Lower leg skin (tissue), 3 donors: ENCODE measurements around the gene SLC7A4.
"Not testable (repeated sequence)": the region's sequence is repeated elsewhere in the genome, so short reads cannot be mapped to it uniquely, and the experiment has no call there.

Source experiments
- CTCF ChIP-seq, 3 donors: fragments of 450-650 bp; IDR thresholded peaks; one replicate each; pipeline ENCODE4 v1.5.1; 2016; ENCODE audit warnings: antibody characterized with exemption in 3 of 3, mild to moderate bottlenecking in 3 of 3, moderate library complexity in 2 of 3
- POLR2A ChIP-seq, 2 donors: fragments of 450-650 bp; IDR thresholded peaks; one replicate each; pipeline ENCODE4 v1.6.1; 2016 to 2017; ENCODE audit warnings: antibody characterized with exemption in 2 of 2, mild to moderate bottlenecking in 1 of 2, moderate library complexity in 1 of 2

DNA sequence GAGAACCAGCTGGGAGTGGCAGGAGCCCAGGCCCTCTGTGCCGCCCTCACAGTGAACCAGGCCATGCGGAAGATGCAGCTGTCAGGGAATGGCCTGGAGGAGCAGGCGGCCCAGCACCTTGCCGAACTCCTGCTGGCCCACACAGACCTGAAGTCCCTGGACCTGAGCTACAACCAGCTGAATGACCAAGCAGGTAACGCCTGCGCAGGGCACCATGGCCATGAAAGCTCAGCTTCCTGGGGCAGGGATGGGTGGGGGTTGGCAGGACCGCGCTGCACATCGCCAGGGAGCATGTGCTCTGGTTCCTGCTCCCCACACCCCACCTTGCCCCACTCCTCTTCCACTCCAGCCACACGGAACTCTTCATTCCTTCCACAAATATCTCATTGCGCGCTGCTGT is 16.6 kb upstream of the SLC7A4 start:
- not testable (repeated sequence) for TF ChIP-seq CTCF, POLR2A (IDR thresholded peaks at IDR 0.05)
